Measurements from ENCODE around the gene HSPBP1.

The HSPBP1 gene

DNA sequence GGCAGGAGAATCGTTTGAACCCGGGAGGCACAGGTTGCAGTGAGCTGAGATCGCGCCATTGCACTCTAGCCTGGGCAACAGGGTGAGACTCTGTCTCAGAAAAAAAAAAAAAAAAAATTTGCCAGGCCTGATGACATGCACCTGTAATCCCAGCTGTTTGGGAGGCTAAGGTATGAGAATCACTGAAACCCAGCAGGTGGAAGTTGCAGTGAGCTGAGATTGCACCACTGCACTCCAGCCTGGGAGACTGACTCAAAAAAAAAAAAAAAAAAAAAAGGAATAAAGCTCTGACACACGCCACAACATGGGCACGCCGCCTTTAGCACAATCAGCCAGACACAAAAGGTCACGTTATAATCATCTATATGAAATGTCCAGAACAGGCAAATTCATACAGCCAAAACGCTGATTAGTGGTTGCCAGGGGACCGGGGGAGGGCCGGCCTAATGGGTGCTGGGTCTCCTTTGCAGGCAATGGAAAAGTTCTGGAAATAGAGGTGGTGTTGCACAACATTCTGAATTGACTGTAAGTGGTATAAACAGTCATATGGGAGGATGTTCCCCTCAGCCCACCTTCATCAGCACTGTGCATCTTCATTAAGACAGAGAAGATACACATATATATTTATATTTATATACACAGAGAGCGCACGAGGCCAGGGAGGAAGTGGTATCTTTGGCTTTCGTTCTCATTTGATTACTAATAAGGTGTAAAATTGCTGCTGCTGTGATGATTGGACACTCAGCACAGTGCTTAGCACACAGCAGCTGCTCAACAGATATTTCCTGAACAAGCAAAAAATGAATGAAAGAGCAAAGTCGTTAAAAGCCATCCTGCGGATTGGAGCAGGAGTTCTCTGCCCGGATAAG, 3.8 kb downstream of the HSPBP1 start:
- no peak for DNase-seq (ENCODE audit: low read depth)
- no peak for TF ChIP-seq CTCF (IDR thresholded peaks at IDR 0.05; ENCODE audit: control insufficient read depth, extremely low read depth, insufficient read depth)
- no peak overlapping the region for H3K4me3 ChIP-seq (ENCODE audit: low read depth, low read length)

- TF ChIP-seq CTCF (IDR thresholded peaks at IDR 0.05; ENCODE audit: control insufficient read depth, extremely low read depth, insufficient read depth), result no peak
- H3K4me3 ChIP-seq (ENCODE audit: low read depth, low read length), result no peak overlapping the region
- DNase-seq (ENCODE audit: low read depth), result no peak
Observed at GRCh38 chr19:55273978-55274707, 5.8 kb downstream of the HSPBP1 start.

- no peak for DNase-seq (ENCODE audit: low read depth)
- no peak for TF ChIP-seq CTCF (IDR thresholded peaks at IDR 0.05; ENCODE audit: control insufficient read depth, extremely low read depth, insufficient read depth)
Observed at GRCh38 chr19:55272142-55272541, 7.8 kb downstream of the HSPBP1 start.

DNA sequence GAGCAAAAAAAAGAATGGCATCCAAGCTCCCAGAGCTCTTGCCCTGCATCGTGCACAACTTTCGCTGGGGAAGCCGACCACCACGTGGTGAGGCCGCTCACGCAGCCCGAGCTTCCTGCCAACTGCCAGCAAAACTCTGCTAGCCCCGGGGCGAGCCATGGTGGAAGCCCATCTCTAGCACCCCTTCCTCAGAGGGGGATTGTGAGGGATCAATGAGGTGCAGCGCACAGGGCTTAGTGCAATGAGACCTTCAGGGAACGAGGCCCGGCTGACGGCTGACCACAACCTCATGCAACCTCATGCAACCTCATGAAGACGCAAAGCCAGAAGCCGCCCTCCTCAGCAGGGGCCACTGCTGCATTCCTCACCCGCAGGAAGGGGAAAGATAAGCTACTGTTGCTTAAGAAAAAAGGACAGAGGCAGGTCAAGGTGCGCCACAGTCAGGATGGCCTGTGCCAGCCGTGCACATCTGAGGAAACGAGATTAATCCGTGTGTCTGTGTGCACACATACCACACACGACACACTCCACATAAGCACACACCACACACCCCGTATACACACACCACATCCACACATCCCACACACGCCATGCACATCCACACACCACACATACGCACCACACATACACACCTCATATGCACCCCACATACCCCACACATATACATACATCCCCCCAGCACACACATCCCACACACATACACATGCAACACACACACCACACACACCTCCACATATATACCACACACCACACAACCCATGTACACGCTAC, 9.6 kb downstream of the HSPBP1 start:
- H3K4me3 ChIP-seq (ENCODE audit: low read depth, low read length), result no peak overlapping the region
- no peak for DNase-seq (ENCODE audit: low read depth)
- TF ChIP-seq CTCF (IDR thresholded peaks at IDR 0.05; ENCODE audit: control insufficient read depth, extremely low read depth, insufficient read depth), result no peak

More at GRCh38 chr19:55272142-55272541, 7.8 kb downstream of the HSPBP1 start:
- no peak overlapping the region for H3K4me3 ChIP-seq (ENCODE audit: low read depth, low read length)

- TF ChIP-seq CTCF (IDR thresholded peaks at IDR 0.05; ENCODE audit: control insufficient read depth, extremely low read depth, insufficient read depth), result no peak
- no peak for DNase-seq (ENCODE audit: low read depth)
- H3K4me3 ChIP-seq (ENCODE audit: low read depth, low read length), result no peak overlapping the region
Observed at GRCh38 chr19:55269299-55269698, 10.6 kb downstream of the HSPBP1 start.

DNA sequence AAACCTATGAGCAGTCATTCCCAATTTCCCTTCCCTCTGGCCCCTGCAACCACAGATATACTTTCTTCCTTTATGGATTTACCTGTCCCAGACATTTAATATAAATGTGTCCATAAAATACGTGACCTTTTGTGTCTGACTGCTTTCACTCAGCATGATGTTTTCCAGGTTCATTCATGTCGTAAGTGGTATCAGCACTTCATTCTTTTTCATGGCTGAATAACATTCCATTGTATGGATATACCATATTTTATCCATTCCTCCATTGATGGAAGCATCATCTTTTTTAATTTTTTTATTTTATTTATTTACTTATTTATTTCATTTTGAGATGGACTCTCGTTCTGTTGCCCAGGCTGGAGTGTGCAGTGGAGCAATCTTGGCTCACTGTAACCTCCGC, 13.1 kb downstream of the HSPBP1 start:
- TF ChIP-seq CTCF (IDR thresholded peaks at IDR 0.05; ENCODE audit: control insufficient read depth, extremely low read depth, insufficient read depth), result no peak
- DNase-seq (ENCODE audit: low read depth), result no peak

More for the DNA sequence above, 13.1 kb downstream of the HSPBP1 start:
- no peak overlapping the region for H3K4me3 ChIP-seq (ENCODE audit: low read depth, low read length)

All from LNCaP clone FGC (cell line).